DMS153 treated with DMSO at 0.1 percent for 48 hours (cell line): ENCODE results near the gene C4orf51.
A peak's percentile ranks its signal among the peaks of the same experiment; 100 is the strongest.

Experiments
- DNase-seq: peaks from one replicate; lab custom pipeline; 2025; ENCODE audit not compliant: unreplicated experiment; lab: John Stamatoyannopoulos, UW

Gene C4orf51

GRCh38 chr4:145709336-145709735 is 29.4 kb downstream of the C4orf51 start:
- no peak for DNase-seq

GRCh38 chr4:145709843-145710242 is 29.9 kb downstream of the C4orf51 start:
- no peak for DNase-seq

- no peak for DNase-seq
These were observed 36.3 kb downstream of the C4orf51 start for GRCh38 chr4:145716200-145716599.

- no peak for DNase-seq
These were observed 36.8 kb downstream of the C4orf51 start for GRCh38 chr4:145716661-145717200.

GRCh38 chr4:145719752-145720624 is 40.0 kb downstream of the C4orf51 start:
- no peak for DNase-seq

GRCh38 chr4:145720656-145721055 is 40.7 kb downstream of the C4orf51 start:
- no peak for DNase-seq

- DNase-seq: no peak
These were observed 42.6 kb downstream of the C4orf51 start for GRCh38 chr4:145722561-145722960.

- DNase-seq: no peak
These were observed 43.4 kb downstream of the C4orf51 start for GRCh38 chr4:145723336-145723735.

- DNase-seq: no peak
These were observed 50.1 kb downstream of the C4orf51 start for GRCh38 chr4:145730026-145730425.

GRCh38 chr4:145731028-145731427 is 51.1 kb downstream of the C4orf51 start:
- DNase-seq: peak; percentile 24

GRCh38 chr4:145732001-145732815 is 52.3 kb downstream of the C4orf51 start:
- DNase-seq: no peak

- peak; percentile 90 for DNase-seq
These were observed 53.2 kb downstream of the C4orf51 start for GRCh38 chr4:145732895-145733880.

- DNase-seq: no peak
These were observed 54.1 kb downstream of the C4orf51 start for GRCh38 chr4:145734031-145734430.

- no peak for DNase-seq
These were observed 54.8 kb downstream of the C4orf51 start for GRCh38 chr4:145734576-145735346.

GRCh38 chr4:145735347-145735675 is 55.4 kb downstream of the C4orf51 start:
- DNase-seq: no peak

- DNase-seq: no peak
These were observed 55.9 kb downstream of the C4orf51 start for GRCh38 chr4:145735827-145736226.

GRCh38 chr4:145736241-145736831 is 56.4 kb downstream of the C4orf51 start:
- no peak for DNase-seq

GRCh38 chr4:145739845-145740244 is 59.9 kb downstream of the C4orf51 start:
- DNase-seq: no peak

GRCh38 chr4:145740806-145741205 is 60.9 kb downstream of the C4orf51 start:
- no peak for DNase-seq

- no peak for DNase-seq
These were observed 63.7 kb downstream of the C4orf51 start for GRCh38 chr4:145743641-145744040.
